ENCODE data around the gene A2ML1. TPM values are rescaled to one million over a fixed set of nuclear protein-coding genes. Genes with fewer than 3 reads are reported as not detected.
A peak's percentile ranks its signal among the peaks of the same experiment; 100 is the strongest.

Gene A2ML1
- polyA plus RNA-seq, 3 donors: not detected

- Mint-ChIP-seq H3K27me3 (ENCODE audit: low read depth in 3 of 3) (peaks cover 3 to 15% (median 3%) of the 10 kb centered on the region in 3 donors), H3K4me3 (no peak overlapping the region), H3K36me3 (no peaks in the 10 kb centered on the region), H3K9me3 (peaks cover 0 to 6% (median 2%) of the 10 kb centered on the region in 7 donors), H3K27ac (peak overlapping the region in 1 of 7 donors; percentile 41), H3K4me1 (peaks cover 5% of the 10 kb centered on the region)
- Histone ChIP-seq H3K36me3 (replicated peaks in 1 of 2; ENCODE audit: control insufficient read depth in 1 of 2, insufficient read depth in 2 of 2, low read length in 2 of 2) (no peaks in the 10 kb centered on the region), H3K9ac (ENCODE audit: insufficient read depth, low read length, poor library complexity, severe bottlenecking) (no peak overlapping the region), H3K4me3 (replicated peaks in 1 of 3; ENCODE audit: low read depth in 2 of 3, low read length in 3 of 3) (no peak overlapping the region), H3K9me3 (replicated peaks in 1 of 2; ENCODE audit: control insufficient read depth in 1 of 2, insufficient read depth in 1 of 2, low read length in 2 of 2) (no peaks in the 10 kb centered on the region), H3K27me3 (ENCODE audit: control insufficient read depth in 2 of 2, insufficient read depth in 2 of 2, low read length in 2 of 2) (no peaks in the 10 kb centered on the region), H3K79me2 (ENCODE audit: insufficient read depth, low read length) (no peaks in the 10 kb centered on the region), H3K27ac (ENCODE audit: low read depth in 1 of 2, low read length in 2 of 2) (no peak overlapping the region), H3K4me1 (ENCODE audit: control insufficient read depth in 1 of 2, insufficient read depth in 2 of 2, low read length in 2 of 2) (peaks cover 2 to 4% of the 10 kb centered on the region in 2 donors), H2AFZ (ENCODE audit: insufficient read depth, low read depth, low read length, poor library complexity, severe bottlenecking) (no peak overlapping the region), H3K4me2 (replicated peaks; ENCODE audit: extremely low read depth, low read length, poor library complexity, severe bottlenecking) (no peak overlapping the region), H4K20me1 (ENCODE audit: insufficient read depth, low read length) (no peaks in the 10 kb centered on the region)
- WGBS (ENCODE audit: insufficient coverage): no CpG with 5 or more reads among the region's 3 CpGs
- intact Hi-C loops (cut with micrococcal nuclease): no loop called here
- DNase-seq: no peak
- TF ChIP-seq, protein P1, sequence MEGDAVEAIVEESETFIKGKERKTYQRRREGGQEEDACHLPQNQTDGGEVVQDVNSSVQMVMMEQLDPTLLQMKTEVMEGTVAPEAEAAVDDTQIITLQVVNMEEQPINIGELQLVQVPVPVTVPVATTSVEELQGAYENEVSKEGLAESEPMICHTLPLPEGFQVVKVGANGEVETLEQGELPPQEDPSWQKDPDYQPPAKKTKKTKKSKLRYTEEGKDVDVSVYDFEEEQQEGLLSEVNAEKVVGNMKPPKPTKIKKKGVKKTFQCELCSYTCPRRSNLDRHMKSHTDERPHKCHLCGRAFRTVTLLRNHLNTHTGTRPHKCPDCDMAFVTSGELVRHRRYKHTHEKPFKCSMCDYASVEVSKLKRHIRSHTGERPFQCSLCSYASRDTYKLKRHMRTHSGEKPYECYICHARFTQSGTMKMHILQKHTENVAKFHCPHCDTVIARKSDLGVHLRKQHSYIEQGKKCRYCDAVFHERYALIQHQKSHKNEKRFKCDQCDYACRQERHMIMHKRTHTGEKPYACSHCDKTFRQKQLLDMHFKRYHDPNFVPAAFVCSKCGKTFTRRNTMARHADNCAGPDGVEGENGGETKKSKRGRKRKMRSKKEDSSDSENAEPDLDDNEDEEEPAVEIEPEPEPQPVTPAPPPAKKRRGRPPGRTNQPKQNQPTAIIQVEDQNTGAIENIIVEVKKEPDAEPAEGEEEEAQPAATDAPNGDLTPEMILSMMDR (IDR thresholded peaks at IDR 0.05): no peak
Measured at GRCh38 chr12:8891976-8892375, 69.6 kb downstream of the A2ML1 start.

GRCh38 chr12:8894378-8894777 is 72.0 kb downstream of the A2ML1 start:
- Histone ChIP-seq H4K20me1 (ENCODE audit: insufficient read depth, low read length) (no peaks in the 10 kb centered on the region), H3K79me2 (ENCODE audit: insufficient read depth, low read length) (no peaks in the 10 kb centered on the region), H3K36me3 (replicated peaks in 1 of 2; ENCODE audit: control insufficient read depth in 1 of 2, insufficient read depth in 2 of 2, low read length in 2 of 2) (no peaks in the 10 kb centered on the region), H3K27me3 (ENCODE audit: control insufficient read depth in 2 of 2, insufficient read depth in 2 of 2, low read length in 2 of 2) (no peaks in the 10 kb centered on the region), H3K9ac (ENCODE audit: insufficient read depth, low read length, poor library complexity, severe bottlenecking) (no peak overlapping the region), H3K4me2 (replicated peaks; ENCODE audit: extremely low read depth, low read length, poor library complexity, severe bottlenecking) (no peak overlapping the region), H2AFZ (ENCODE audit: insufficient read depth, low read depth, low read length, poor library complexity, severe bottlenecking) (no peak overlapping the region), H3K9me3 (replicated peaks in 1 of 2; ENCODE audit: control insufficient read depth in 1 of 2, insufficient read depth in 1 of 2, low read length in 2 of 2) (peaks cover 0 to 4% of the 10 kb centered on the region in 2 donors), H3K4me1 (ENCODE audit: control insufficient read depth in 1 of 2, insufficient read depth in 2 of 2, low read length in 2 of 2) (peaks cover 2 to 6% of the 10 kb centered on the region in 2 donors), H3K4me3 (replicated peaks in 1 of 3; ENCODE audit: low read depth in 2 of 3, low read length in 3 of 3) (no peak overlapping the region), H3K27ac (ENCODE audit: low read depth in 1 of 2, low read length in 2 of 2) (no peak overlapping the region)
- peaks cover 5% of the 10 kb centered on the region for H3K4me1 Mint-ChIP-seq
- no peak for DNase-seq
- TF ChIP-seq, protein P1 (IDR thresholded peaks at IDR 0.05): no peak
- no peak overlapping the region for H3K4me3 Mint-ChIP-seq
- peaks cover 4 to 15% (median 5%) of the 10 kb centered on the region in 3 donors for H3K27me3 Mint-ChIP-seq (ENCODE audit: low read depth in 3 of 3)
- H3K9me3 Mint-ChIP-seq: peaks cover 0 to 14% (median 7%) of the 10 kb centered on the region in 7 donors
- intact Hi-C loops (cut with micrococcal nuclease): no loop called here
- H3K27ac Mint-ChIP-seq: no peak overlapping the region
- H3K36me3 Mint-ChIP-seq: no peaks in the 10 kb centered on the region
